WTC11 (cell line): ENCODE results near the gene ANKRD28.

Experiments
- ATF1 ChIP-seq: sonication (generic); formaldehyde crosslinking; IDR thresholded peaks from 2 replicates; pipeline ENCODE4 v1.8.1; 2023; ENCODE audit warnings: mild to moderate bottlenecking, moderate library complexity, missing genetic modification reagents
- CREB1 ChIP-seq: sonication (generic); formaldehyde crosslinking; IDR thresholded peaks from 2 replicates; pipeline ENCODE4 v1.8.0; 2023; ENCODE audit warnings: mild to moderate bottlenecking, missing genetic modification reagents
- GABPB1 ChIP-seq: sonication (generic); formaldehyde crosslinking; IDR thresholded peaks from 2 replicates; pipeline ENCODE4 v1.8.1; 2023; ENCODE audit warnings: mild to moderate bottlenecking, missing genetic modification reagents
- NFYB ChIP-seq: sonication (generic); formaldehyde crosslinking; conservative IDR thresholded peaks from 2 replicates; pipeline ENCODE4 v1.8.0; 2022; ENCODE audit warnings: low read depth, missing genetic modification reagents
- RELA ChIP-seq: sonication (generic); formaldehyde crosslinking; IDR thresholded peaks from 2 replicates; pipeline ENCODE4 v1.8.1; 2022; ENCODE audit warnings: missing genetic modification reagents, mild to moderate bottlenecking, borderline replicate concordance
- ZNF396 ChIP-seq: fragments of 250-450 bp; sonication (Bioruptor Pico); IDR thresholded peaks from 2 replicates; pipeline ENCODE4 v1.8.0; 2021; ENCODE audit warnings: mild to moderate bottlenecking, moderate library complexity, borderline replicate concordance
- TF ChIP-seq, protein P1 (sequence below): sonication (generic); formaldehyde crosslinking; conservative IDR thresholded peaks from 2 replicates; pipeline ENCODE4 v1.8.1; 2023; ENCODE audit warnings: mild to moderate bottlenecking, low read depth, missing genetic modification reagents, moderate library complexity
- TF ChIP-seq, protein P2 (sequence below): sonication (generic); formaldehyde crosslinking; IDR thresholded peaks from 2 replicates; pipeline ENCODE4 v1.8.0; 2022; ENCODE audit warnings: mild to moderate bottlenecking, missing genetic modification reagents
- TF ChIP-seq, protein P3 (sequence below): fragments of 200-600 bp; IDR thresholded peaks from 2 replicates; pipeline ENCODE4 v1.8.0; 2022; ENCODE audit warnings: antibody characterized with exemption
- TF ChIP-seq, protein P4 (sequence below): sonication (generic); formaldehyde crosslinking; IDR thresholded peaks from 2 replicates; pipeline ENCODE4 v1.8.1; 2022; ENCODE audit warnings: missing genetic modification reagents, borderline replicate concordance

DNA sequence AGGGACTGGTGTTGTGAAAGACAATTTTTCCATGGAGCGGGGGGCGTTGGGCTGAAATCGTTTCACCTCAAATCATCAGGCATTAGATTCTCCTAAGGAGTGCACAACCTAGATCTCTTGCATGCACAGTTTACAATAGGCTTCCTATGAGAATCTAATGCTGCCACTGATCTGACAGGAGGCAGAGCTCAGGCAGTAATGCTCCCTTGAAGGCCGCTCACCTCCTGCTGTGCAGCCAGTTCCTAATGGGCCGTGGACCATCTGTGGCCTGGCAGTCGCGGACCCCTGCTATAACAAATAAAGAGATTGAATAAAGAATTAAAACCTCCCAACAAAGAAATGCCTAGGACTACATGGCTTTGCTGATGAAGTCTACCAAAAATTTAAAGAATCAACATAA, 25.3 kb upstream of the ANKRD28 start:
- TF ChIP-seq, protein P1, sequence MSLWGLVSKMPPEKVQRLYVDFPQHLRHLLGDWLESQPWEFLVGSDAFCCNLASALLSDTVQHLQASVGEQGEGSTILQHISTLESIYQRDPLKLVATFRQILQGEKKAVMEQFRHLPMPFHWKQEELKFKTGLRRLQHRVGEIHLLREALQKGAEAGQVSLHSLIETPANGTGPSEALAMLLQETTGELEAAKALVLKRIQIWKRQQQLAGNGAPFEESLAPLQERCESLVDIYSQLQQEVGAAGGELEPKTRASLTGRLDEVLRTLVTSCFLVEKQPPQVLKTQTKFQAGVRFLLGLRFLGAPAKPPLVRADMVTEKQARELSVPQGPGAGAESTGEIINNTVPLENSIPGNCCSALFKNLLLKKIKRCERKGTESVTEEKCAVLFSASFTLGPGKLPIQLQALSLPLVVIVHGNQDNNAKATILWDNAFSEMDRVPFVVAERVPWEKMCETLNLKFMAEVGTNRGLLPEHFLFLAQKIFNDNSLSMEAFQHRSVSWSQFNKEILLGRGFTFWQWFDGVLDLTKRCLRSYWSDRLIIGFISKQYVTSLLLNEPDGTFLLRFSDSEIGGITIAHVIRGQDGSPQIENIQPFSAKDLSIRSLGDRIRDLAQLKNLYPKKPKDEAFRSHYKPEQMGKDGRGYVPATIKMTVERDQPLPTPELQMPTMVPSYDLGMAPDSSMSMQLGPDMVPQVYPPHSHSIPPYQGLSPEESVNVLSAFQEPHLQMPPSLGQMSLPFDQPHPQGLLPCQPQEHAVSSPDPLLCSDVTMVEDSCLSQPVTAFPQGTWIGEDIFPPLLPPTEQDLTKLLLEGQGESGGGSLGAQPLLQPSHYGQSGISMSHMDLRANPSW, result no peak
- TF ChIP-seq ATF1 (no peak), CREB1 (CRISPR knock-in tag) (no peak), GABPB1 (no peak), RELA (CRISPR knock-in tag) (no peak), NFYB (CRISPR knock-in tag) (no peak), ZNF396 (no peak)
- TF ChIP-seq, protein P2, sequence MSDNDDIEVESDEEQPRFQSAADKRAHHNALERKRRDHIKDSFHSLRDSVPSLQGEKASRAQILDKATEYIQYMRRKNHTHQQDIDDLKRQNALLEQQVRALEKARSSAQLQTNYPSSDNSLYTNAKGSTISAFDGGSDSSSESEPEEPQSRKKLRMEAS (CRISPR knock-in tag), result no peak
- TF ChIP-seq, protein P3, sequence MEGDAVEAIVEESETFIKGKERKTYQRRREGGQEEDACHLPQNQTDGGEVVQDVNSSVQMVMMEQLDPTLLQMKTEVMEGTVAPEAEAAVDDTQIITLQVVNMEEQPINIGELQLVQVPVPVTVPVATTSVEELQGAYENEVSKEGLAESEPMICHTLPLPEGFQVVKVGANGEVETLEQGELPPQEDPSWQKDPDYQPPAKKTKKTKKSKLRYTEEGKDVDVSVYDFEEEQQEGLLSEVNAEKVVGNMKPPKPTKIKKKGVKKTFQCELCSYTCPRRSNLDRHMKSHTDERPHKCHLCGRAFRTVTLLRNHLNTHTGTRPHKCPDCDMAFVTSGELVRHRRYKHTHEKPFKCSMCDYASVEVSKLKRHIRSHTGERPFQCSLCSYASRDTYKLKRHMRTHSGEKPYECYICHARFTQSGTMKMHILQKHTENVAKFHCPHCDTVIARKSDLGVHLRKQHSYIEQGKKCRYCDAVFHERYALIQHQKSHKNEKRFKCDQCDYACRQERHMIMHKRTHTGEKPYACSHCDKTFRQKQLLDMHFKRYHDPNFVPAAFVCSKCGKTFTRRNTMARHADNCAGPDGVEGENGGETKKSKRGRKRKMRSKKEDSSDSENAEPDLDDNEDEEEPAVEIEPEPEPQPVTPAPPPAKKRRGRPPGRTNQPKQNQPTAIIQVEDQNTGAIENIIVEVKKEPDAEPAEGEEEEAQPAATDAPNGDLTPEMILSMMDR, result no peak
- TF ChIP-seq, protein P4, sequence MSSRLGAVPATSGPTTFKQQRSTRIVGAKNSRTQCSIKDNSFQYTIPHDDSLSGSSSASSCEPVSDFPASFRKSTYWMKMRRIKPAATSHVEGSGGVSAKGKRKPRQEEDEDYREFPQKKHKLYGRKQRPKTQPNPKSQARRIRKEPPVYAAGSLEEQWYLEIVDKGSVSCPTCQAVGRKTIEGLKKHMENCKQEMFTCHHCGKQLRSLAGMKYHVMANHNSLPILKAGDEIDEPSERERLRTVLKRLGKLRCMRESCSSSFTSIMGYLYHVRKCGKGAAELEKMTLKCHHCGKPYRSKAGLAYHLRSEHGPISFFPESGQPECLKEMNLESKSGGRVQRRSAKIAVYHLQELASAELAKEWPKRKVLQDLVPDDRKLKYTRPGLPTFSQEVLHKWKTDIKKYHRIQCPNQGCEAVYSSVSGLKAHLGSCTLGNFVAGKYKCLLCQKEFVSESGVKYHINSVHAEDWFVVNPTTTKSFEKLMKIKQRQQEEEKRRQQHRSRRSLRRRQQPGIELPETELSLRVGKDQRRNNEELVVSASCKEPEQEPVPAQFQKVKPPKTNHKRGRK (CRISPR knock-in tag), result no peak
